Fibroblast of lung (primary cell): ENCODE results near the gene NACAD. TPM values are rescaled to one million over a fixed set of nuclear protein-coding genes. Genes with fewer than 3 reads are reported as not detected.

Experiments
- DNase-seq, 2 donors: peaks; one replicate each; pipeline versions ENCODE4 v3.0.0 to v3.0.0-alpha.2; 2010; ENCODE audit warnings: low read depth in 2 of 2
- H2AFZ ChIP-seq: 2 replicates; pipeline ENCODE4 v1.5.1; 2012; ENCODE audit warnings: low read length, control low read depth, inconsistent platforms
- H3K27ac ChIP-seq: 2 replicates; pipeline ENCODE4 v1.5.1; 2011; ENCODE audit warnings: low read length, control low read depth; ENCODE audit not compliant: insufficient read depth
- H3K27me3 ChIP-seq: 2 replicates; pipeline ENCODE4 v1.5.1; 2011; ENCODE audit warnings: mild to moderate bottlenecking, low read length; ENCODE audit not compliant: control insufficient read depth, insufficient read depth
- H3K36me3 ChIP-seq: 2 replicates; pipeline ENCODE4 v1.5.1; 2011; ENCODE audit warnings: low read length; ENCODE audit not compliant: control insufficient read depth, insufficient read depth
- H3K4me1 ChIP-seq: 2 replicates; pipeline ENCODE4 v1.5.1; 2011; ENCODE audit warnings: low read length; ENCODE audit not compliant: control insufficient read depth, insufficient read depth; ENCODE audit errors: extremely low read depth
- H3K4me2 ChIP-seq: 2 replicates; pipeline ENCODE4 v1.5.1; 2011; ENCODE audit warnings: low read length, control low read depth; ENCODE audit not compliant: insufficient read depth; ENCODE audit errors: extremely low read depth
- H3K4me3 ChIP-seq, 4 experiments: fragments of 200-600 bp in 1 of 4; sonication (generic) in 1 of 4; replicated peaks in 1 of 4; 2 replicates each; pipeline ENCODE4 v1.5.1; 2011 to 2016; ENCODE audit warnings: low read length in 4 of 4, low read depth in 3 of 4, mild to moderate bottlenecking in 3 of 4, control low read depth in 2 of 4, inconsistent platforms in 1 of 4, mixed read lengths in 1 of 4; ENCODE audit not compliant: insufficient read depth in 1 of 4; ENCODE audit errors: control extremely low read depth in 1 of 4
- H3K79me2 ChIP-seq: 2 replicates; pipeline ENCODE4 v1.5.1; 2012; ENCODE audit warnings: mild to moderate bottlenecking, low read length, inconsistent platforms; ENCODE audit not compliant: control insufficient read depth, insufficient read depth
- H3K9ac ChIP-seq: 2 replicates; pipeline ENCODE4 v1.5.1; 2011; ENCODE audit warnings: mild to moderate bottlenecking, low read length, control low read depth; ENCODE audit not compliant: insufficient read depth
- H3K9me3 ChIP-seq: 2 replicates; pipeline ENCODE4 v1.5.1; 2012; ENCODE audit warnings: low read depth, low read length; ENCODE audit not compliant: control insufficient read depth, insufficient read depth
- H4K20me1 ChIP-seq: 2 replicates; pipeline ENCODE4 v1.5.1; 2011; ENCODE audit warnings: low read length; ENCODE audit not compliant: control insufficient read depth, insufficient read depth; ENCODE audit errors: extremely low read depth
- CTCF ChIP-seq, 2 donors: IDR thresholded peaks in 1 of 2; conservative IDR thresholded peaks in 1 of 2; 1 replicate in 1 of 2; 2 replicates in 1 of 2; pipeline ENCODE4 v1.5.1; 2011 to 2012; ENCODE audit warnings: low read length in 2 of 2, control low read depth in 1 of 2, inconsistent platforms in 1 of 2, low read depth in 1 of 2, mild to moderate bottlenecking in 1 of 2
- EZH2 ChIP-seq: IDR thresholded peaks from 2 replicates; pipeline ENCODE4 v1.5.1; 2012; ENCODE audit warnings: low read length, control low read depth, mild to moderate bottlenecking; ENCODE audit errors: missing control alignments
- polyA plus RNA-seq, 2 donors: library from polyadenylated mRNA; depleted of rRNA in 1 of 2; stranded (reverse) in 1 of 2; unstranded in 1 of 2; fragments of >200 nt; gene quantifications; 2 replicates each; pipeline ENCODE4 v1.2.1, GENCODE V29; 2011 to 2012; ENCODE audit warnings: missing spikeins in 1 of 2
- total RNA-seq: library from RNA; depleted of rRNA; stranded (reverse); fragments of >200 nt; gene quantifications from 2 replicates; pipeline ENCODE4 v1.2.1, GENCODE V29; 2014

NACAD gene
- total and polyA plus RNA-seq, 2 donors (not counting 1 experiment from before 2014, with no cell fraction given), result 0.41 to 2.8 TPM

GRCh38 chr7:45071528-45071927 is 17.2 kb downstream of the NACAD start:
- Histone ChIP-seq H3K4me1 (no peaks in the 10 kb centered on the region), H3K4me2 (no peak overlapping the region), H3K36me3 (peaks cover 15% of the 10 kb centered on the region), H3K9ac (no peak overlapping the region), H3K4me3 (no peak overlapping the region), H3K79me2 (no peaks in the 10 kb centered on the region), H3K27ac (no peak overlapping the region), H3K9me3 (no peaks in the 10 kb centered on the region), H2AFZ (no peak overlapping the region), H4K20me1 (no peaks in the 10 kb centered on the region), H3K27me3 (no peaks in the 10 kb centered on the region)
- TF ChIP-seq CTCF (conservative IDR thresholded peaks at IDR 0.05 in 1 of 2, IDR thresholded peaks at IDR 0.05 in 1 of 2; ENCODE audit: low read depth in 1 of 2, low read length in 2 of 2) (no peak), EZH2 (no peak)
- DNase-seq, result no peak

GRCh38 chr7:45070254-45070642 is 18.5 kb downstream of the NACAD start:
- Histone ChIP-seq H3K9me3 (no peaks in the 10 kb centered on the region), H4K20me1 (no peaks in the 10 kb centered on the region), H3K79me2 (no peaks in the 10 kb centered on the region), H3K4me1 (no peaks in the 10 kb centered on the region), H3K9ac (no peak overlapping the region), H3K36me3 (peaks cover 14% of the 10 kb centered on the region), H3K4me3 (no peak overlapping the region), H2AFZ (no peak overlapping the region), H3K27me3 (no peaks in the 10 kb centered on the region), H3K27ac (no peak overlapping the region), H3K4me2 (no peak overlapping the region)
- no peak for DNase-seq
- TF ChIP-seq EZH2 (no peak), CTCF (conservative IDR thresholded peaks at IDR 0.05 in 1 of 2, IDR thresholded peaks at IDR 0.05 in 1 of 2; ENCODE audit: low read depth in 1 of 2, low read length in 2 of 2) (no peak)

- Histone ChIP-seq H4K20me1 (no peaks in the 10 kb centered on the region), H3K4me2 (no peak overlapping the region), H3K27me3 (no peaks in the 10 kb centered on the region), H3K36me3 (peaks cover 13% of the 10 kb centered on the region), H3K9ac (no peak overlapping the region), H3K4me1 (no peaks in the 10 kb centered on the region), H3K27ac (no peak overlapping the region), H3K9me3 (no peaks in the 10 kb centered on the region), H2AFZ (no peak overlapping the region), H3K79me2 (no peaks in the 10 kb centered on the region), H3K4me3 (no peak overlapping the region)
- TF ChIP-seq CTCF (conservative IDR thresholded peaks at IDR 0.05 in 1 of 2, IDR thresholded peaks at IDR 0.05 in 1 of 2; ENCODE audit: low read depth in 1 of 2, low read length in 2 of 2), result no peak
- TF ChIP-seq EZH2, result no peak
- no peak for DNase-seq
Measured at GRCh38 chr7:45069444-45070253, 19.1 kb downstream of the NACAD start.
